A549 (cell line): ENCODE results near the gene ZNF536.

Source experiments
- EP300 ChIP-seq, 2 experiments: fragments of >200 bp; sonication (Bioruptor Twin); formaldehyde crosslinking; IDR thresholded peaks; 2 replicates in 1 of 2; 3 replicates in 1 of 2; pipeline ENCODE4 v1.6.1; 2016 to 2017
- FOSL2 ChIP-seq, 2 experiments: fragments of 450-650 bp in 1 of 2; fragments of >200 bp in 1 of 2; sonication (Bioruptor Twin) in 1 of 2; formaldehyde crosslinking; IDR thresholded peaks; 2 replicates each; pipeline versions ENCODE4 v1.5.0 to v1.6.1; 2016 to 2020; ENCODE audit warnings: mild to moderate bottlenecking in 1 of 2, moderate library complexity in 1 of 2
- NR3C1 ChIP-seq: fragments of >200 bp; sonication (Bioruptor Twin); formaldehyde crosslinking; IDR thresholded peaks from 3 replicates; pipeline ENCODE4 v1.6.1; 2017
- POLR2A ChIP-seq: IDR thresholded peaks from 2 replicates; pipeline ENCODE4 v1.6.1; 2012; ENCODE audit warnings: mild to moderate bottlenecking, low read length
- SMC3 ChIP-seq: fragments of >200 bp; sonication (Bioruptor Twin); formaldehyde crosslinking; IDR thresholded peaks from 3 replicates; pipeline ENCODE4 v1.6.1; 2018; ENCODE audit warnings: inconsistent platforms
- SREBF2 ChIP-seq: fragments of 450-650 bp; IDR thresholded peaks from 2 replicates; pipeline ENCODE4 v1.6.1; 2014; ENCODE audit warnings: mild to moderate bottlenecking, moderate library complexity
- TF ChIP-seq, protein P1 (sequence below): fragments of >200 bp; sonication (Bioruptor Twin); formaldehyde crosslinking; IDR thresholded peaks from 3 replicates; pipeline ENCODE4 v1.5.1; 2016
- TF ChIP-seq, protein P2 (sequence below): fragments of 250-450 bp; sonication (Bioruptor Pico); IDR thresholded peaks from 2 replicates; pipeline ENCODE4 v1.5.0; 2021; ENCODE audit warnings: mild to moderate bottlenecking, moderate library complexity, borderline replicate concordance
- TF ChIP-seq, protein P3 (sequence below): fragments of 250-450 bp; sonication (Bioruptor Pico); IDR thresholded peaks from 2 replicates; pipeline ENCODE4 v1.5.0; 2020; ENCODE audit warnings: low read depth, mild to moderate bottlenecking, moderate library complexity
- TF ChIP-seq, protein P4 (sequence below): fragments of 200-600 bp; sonication (generic); IDR thresholded peaks from 2 replicates; pipeline ENCODE4 v1.6.1; 2016; ENCODE audit warnings: antibody characterized with exemption, mild to moderate bottlenecking, moderate library complexity

DNA sequence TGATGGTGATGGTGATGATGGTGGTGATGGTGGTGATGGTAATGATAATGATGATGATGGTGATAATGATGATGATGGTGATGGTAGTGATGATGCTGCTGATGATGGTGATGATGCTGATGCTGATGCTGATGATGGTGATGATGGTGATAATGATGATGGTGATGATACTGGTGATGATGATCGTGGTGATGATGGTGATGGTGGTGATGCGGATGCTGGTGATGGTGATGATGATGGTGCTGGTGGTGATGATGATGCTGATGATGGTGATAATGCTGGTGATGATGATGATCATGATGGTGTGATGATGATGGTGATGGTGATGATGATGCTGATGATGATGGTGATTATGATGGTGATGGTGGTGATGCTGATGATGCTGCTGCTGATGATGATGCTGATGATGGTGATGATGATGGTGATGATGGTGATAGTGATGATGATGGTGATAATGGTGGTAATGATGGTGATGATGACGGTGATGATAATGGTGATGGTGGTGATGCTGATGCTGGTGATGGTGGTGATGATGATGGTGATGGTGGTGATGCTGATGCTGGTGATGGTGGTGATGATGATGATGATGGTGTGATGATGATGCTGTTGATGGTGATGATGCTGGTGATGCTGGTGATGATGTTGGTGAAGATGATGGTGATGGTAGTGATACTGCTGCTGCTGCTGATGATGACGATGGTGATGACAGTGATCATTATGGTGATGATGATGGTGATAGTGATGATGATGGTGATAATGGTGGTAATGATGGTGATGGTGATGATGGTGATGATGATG, 62.8 kb downstream of the ZNF536 start:
- TF ChIP-seq, protein P1, sequence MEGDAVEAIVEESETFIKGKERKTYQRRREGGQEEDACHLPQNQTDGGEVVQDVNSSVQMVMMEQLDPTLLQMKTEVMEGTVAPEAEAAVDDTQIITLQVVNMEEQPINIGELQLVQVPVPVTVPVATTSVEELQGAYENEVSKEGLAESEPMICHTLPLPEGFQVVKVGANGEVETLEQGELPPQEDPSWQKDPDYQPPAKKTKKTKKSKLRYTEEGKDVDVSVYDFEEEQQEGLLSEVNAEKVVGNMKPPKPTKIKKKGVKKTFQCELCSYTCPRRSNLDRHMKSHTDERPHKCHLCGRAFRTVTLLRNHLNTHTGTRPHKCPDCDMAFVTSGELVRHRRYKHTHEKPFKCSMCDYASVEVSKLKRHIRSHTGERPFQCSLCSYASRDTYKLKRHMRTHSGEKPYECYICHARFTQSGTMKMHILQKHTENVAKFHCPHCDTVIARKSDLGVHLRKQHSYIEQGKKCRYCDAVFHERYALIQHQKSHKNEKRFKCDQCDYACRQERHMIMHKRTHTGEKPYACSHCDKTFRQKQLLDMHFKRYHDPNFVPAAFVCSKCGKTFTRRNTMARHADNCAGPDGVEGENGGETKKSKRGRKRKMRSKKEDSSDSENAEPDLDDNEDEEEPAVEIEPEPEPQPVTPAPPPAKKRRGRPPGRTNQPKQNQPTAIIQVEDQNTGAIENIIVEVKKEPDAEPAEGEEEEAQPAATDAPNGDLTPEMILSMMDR, result no peak
- TF ChIP-seq SREBF2 (no peak), NR3C1 (no peak), EP300 (IDR thresholded peaks at IDR 0.05) (no peak), SMC3 (no peak), POLR2A (no peak), FOSL2 (IDR thresholded peaks at IDR 0.05) (no peak), FOSL2 (CRISPR knock-in tag; IDR thresholded peaks at IDR 0.05) (no peak)
- TF ChIP-seq, protein P2, sequence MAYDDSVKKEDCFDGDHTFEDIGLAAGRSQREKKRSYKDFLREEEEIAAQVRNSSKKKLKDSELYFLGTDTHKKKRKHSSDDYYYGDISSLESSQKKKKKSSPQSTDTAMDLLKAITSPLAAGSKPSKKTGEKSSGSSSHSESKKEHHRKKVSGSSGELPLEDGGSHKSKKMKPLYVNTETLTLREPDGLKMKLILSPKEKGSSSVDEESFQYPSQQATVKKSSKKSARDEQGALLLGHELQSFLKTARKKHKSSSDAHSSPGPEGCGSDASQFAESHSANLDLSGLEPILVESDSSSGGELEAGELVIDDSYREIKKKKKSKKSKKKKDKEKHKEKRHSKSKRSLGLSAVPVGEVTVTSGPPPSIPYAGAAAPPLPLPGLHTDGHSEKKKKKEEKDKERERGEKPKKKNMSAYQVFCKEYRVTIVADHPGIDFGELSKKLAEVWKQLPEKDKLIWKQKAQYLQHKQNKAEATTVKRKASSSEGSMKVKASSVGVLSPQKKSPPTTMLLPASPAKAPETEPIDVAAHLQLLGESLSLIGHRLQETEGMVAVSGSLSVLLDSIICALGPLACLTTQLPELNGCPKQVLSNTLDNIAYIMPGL (CRISPR knock-in tag), result no peak
- TF ChIP-seq, protein P3, sequence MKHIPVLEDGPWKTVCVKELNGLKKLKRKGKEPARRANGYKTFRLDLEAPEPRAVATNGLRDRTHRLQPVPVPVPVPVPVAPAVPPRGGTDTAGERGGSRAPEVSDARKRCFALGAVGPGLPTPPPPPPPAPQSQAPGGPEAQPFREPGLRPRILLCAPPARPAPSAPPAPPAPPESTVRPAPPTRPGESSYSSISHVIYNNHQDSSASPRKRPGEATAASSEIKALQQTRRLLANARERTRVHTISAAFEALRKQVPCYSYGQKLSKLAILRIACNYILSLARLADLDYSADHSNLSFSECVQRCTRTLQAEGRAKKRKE (CRISPR knock-in tag), result no peak
- TF ChIP-seq, protein P4, sequence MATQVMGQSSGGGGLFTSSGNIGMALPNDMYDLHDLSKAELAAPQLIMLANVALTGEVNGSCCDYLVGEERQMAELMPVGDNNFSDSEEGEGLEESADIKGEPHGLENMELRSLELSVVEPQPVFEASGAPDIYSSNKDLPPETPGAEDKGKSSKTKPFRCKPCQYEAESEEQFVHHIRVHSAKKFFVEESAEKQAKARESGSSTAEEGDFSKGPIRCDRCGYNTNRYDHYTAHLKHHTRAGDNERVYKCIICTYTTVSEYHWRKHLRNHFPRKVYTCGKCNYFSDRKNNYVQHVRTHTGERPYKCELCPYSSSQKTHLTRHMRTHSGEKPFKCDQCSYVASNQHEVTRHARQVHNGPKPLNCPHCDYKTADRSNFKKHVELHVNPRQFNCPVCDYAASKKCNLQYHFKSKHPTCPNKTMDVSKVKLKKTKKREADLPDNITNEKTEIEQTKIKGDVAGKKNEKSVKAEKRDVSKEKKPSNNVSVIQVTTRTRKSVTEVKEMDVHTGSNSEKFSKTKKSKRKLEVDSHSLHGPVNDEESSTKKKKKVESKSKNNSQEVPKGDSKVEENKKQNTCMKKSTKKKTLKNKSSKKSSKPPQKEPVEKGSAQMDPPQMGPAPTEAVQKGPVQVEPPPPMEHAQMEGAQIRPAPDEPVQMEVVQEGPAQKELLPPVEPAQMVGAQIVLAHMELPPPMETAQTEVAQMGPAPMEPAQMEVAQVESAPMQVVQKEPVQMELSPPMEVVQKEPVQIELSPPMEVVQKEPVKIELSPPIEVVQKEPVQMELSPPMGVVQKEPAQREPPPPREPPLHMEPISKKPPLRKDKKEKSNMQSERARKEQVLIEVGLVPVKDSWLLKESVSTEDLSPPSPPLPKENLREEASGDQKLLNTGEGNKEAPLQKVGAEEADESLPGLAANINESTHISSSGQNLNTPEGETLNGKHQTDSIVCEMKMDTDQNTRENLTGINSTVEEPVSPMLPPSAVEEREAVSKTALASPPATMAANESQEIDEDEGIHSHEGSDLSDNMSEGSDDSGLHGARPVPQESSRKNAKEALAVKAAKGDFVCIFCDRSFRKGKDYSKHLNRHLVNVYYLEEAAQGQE, result no peak
